GM12891 (cell line): ENCODE measurements around the gene C2CD4C.

Source experiments
- POLR2A ChIP-seq: IDR thresholded peaks from 2 replicates; pipeline ENCODE4 v1.6.1; 2011; ENCODE audit warnings: low read depth, low read length, control low read depth
- POLR2AphosphoS5 ChIP-seq: IDR thresholded peaks from 2 replicates; pipeline ENCODE4 v1.6.1; 2011; ENCODE audit warnings: low read depth, low read length, control low read depth
- TAF1 ChIP-seq: IDR thresholded peaks from 2 replicates; pipeline ENCODE4 v1.6.1; 2011; ENCODE audit warnings: low read depth, low read length, control low read depth

DNA sequence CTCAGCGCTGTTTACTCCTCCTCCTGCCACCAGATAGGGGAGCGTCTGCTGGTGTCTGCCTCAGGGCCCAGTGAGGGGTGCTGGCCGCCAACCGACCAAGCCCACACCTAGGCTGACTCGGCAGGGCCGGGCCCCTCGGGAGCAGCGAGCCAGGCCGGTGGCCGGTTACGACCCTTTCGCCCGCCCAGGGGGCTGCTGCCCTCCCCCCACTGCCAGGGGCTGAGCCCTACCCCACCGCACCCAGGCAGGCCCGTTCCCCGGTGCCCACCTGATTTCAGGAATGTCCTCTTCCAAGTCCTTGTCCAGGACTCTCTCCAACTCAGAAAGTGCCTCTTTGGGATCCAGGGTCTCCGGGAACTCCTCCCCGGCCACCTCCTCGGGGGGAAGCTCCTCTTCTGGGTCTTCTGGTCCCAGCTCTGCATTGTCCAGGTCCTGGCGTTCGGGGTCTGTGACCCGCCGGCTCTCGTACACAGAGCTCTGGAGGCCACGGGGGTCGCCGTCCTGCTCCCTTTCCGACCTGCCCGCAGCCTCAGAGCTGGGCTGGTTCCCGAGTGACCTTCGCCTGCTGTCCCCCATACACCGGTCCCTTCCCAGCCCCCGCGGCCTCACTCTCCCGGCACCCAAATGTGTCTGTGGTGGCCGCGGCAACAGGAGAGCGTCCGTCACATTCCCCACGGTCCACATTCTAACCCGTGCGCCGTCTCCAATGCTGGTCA is 33.4 kb downstream of the C2CD4C start:
- TF ChIP-seq TAF1 (no peak), POLR2A (no peak), POLR2AphosphoS5 (no peak)
